Ishikawa (cell line): ENCODE data around the gene RNF8.

Experiments used
- CEBPB ChIP-seq: IDR thresholded peaks from 2 replicates; pipeline ENCODE4 v1.6.1; 2012
- CREB1 ChIP-seq: IDR thresholded peaks from 2 replicates; pipeline ENCODE4 v1.6.1; 2012; ENCODE audit warnings: low read depth
- EGR1 ChIP-seq: IDR thresholded peaks from 2 replicates; pipeline ENCODE4 v1.6.1; 2012
- EP300 ChIP-seq: IDR thresholded peaks from 2 replicates; pipeline ENCODE4 v1.6.1; 2012; ENCODE audit warnings: borderline replicate concordance
- FOXM1 ChIP-seq: IDR thresholded peaks from 2 replicates; pipeline ENCODE4 v1.6.1; 2012; ENCODE audit warnings: low read depth, borderline replicate concordance
- MAX ChIP-seq: IDR thresholded peaks from 2 replicates; pipeline ENCODE4 v1.6.1; 2012
- NFIC ChIP-seq: IDR thresholded peaks from 2 replicates; pipeline ENCODE4 v1.6.1; 2012
- RAD21 ChIP-seq: IDR thresholded peaks from 2 replicates; pipeline ENCODE4 v1.6.1; 2012; ENCODE audit warnings: low read depth
- REST ChIP-seq: IDR thresholded peaks from 2 replicates; pipeline ENCODE4 v1.6.1; 2012; ENCODE audit warnings: low read depth, mild to moderate bottlenecking
- TAF1 ChIP-seq: IDR thresholded peaks from 2 replicates; pipeline ENCODE4 v1.6.1; 2012; ENCODE audit warnings: low read depth, mild to moderate bottlenecking
- TCF12 ChIP-seq: IDR thresholded peaks from 2 replicates; pipeline ENCODE4 v1.6.1; 2012; ENCODE audit warnings: low read depth
- TEAD4 ChIP-seq: IDR thresholded peaks from 2 replicates; pipeline ENCODE4 v1.6.1; 2012
- YY1 ChIP-seq: IDR thresholded peaks from 2 replicates; pipeline ENCODE4 v1.6.1; 2012; ENCODE audit warnings: low read depth
- ZBTB7A ChIP-seq: IDR thresholded peaks from 2 replicates; pipeline ENCODE4 v1.6.1; 2012; ENCODE audit warnings: low read depth
- TF ChIP-seq, protein P1 (sequence below): IDR thresholded peaks from 2 replicates; pipeline ENCODE4 v1.6.1; 2012

The RNF8 gene

DNA sequence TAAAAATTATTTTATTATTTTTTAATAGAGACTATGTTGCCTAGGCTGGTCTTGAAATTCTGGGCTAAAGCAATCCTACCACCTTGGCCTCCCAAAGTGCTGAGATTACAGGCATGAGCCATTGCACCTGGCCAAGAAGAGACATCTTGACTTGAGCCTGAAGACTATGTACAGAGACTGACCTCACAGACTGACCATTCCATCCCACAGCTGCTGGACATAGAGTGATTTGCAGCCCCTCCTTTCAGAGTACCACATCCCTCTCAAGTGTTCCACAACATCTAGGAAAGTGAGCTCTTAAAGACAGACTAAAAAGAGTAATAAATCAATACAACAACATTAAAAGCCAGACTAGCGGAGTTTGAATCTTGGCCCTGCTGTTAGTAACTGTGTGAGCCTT is 39.0 kb downstream of the RNF8 start:
- TF ChIP-seq FOXM1 (no peak), TAF1 (no peak), NFIC (no peak), CEBPB (no peak), YY1 (no peak), TCF12 (no peak)
- TF ChIP-seq, protein P1, sequence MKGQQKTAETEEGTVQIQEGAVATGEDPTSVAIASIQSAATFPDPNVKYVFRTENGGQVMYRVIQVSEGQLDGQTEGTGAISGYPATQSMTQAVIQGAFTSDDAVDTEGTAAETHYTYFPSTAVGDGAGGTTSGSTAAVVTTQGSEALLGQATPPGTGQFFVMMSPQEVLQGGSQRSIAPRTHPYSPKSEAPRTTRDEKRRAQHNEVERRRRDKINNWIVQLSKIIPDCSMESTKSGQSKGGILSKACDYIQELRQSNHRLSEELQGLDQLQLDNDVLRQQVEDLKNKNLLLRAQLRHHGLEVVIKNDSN = no peak

GRCh38 chr6:37393381-37393929 is 39.7 kb downstream of the RNF8 start:
- no peak for TF ChIP-seq CEBPB
- no peak for TF ChIP-seq EGR1
- TF ChIP-seq FOXM1 = no peak
- no peak for TF ChIP-seq TAF1
- no peak for TF ChIP-seq RAD21
- no peak for TF ChIP-seq EP300
- TF ChIP-seq TEAD4 = no peak
- TF ChIP-seq REST = no peak
- TF ChIP-seq CREB1 = no peak
- TF ChIP-seq, protein P1 = no peak

DNA sequence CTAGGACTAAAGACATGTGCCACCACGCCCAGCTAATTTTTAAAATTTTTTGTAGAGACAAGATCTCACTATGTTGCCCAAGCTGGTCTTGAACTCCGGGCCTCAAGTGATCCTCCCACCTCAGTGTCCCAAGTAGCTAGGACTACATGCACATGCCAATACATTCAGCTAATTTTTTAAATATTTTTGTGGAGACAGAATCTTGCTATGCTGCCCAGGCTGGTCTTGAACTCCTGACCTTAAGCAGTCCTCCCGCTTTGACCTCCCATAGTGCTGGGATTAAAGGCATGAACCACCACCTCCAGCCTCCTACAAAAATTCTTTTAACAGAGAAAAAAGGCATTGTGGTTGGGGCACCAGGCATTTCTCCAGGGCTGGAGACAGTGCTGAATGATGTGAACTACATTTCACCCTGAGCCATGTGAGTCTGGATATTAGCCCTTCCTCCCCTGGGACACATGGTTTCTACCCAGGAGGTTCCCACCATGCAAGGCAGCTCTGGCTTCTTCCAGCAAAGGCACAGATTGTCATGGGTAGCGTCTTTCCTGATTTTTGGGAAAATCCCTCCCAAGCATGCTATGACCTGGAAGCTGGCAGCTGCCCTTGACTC is 42.9 kb downstream of the RNF8 start:
- TF ChIP-seq RAD21 (no peak), TEAD4 (no peak), REST (no peak)

DNA sequence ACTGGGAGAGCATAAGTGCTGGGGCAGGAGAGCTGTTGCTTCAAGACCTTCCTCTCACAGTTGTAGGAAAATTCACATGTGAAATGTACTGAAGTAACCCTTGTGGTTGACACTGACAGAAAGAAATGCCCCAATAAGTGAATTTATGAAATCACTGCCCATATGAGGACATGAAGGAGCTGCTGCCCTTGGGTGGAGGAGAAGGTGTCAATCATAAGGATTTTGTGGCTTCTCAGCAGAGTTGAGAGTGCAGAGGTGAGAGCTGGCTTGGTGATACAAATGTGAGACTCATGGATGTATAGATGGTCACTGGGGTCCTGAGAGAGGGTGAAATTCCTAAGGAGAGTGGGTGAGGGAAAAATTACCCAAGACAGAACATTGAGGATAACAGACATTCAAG is 45.3 kb downstream of the RNF8 start:
- no peak for TF ChIP-seq TEAD4
- TF ChIP-seq ZBTB7A = no peak
- no peak for TF ChIP-seq YY1
- TF ChIP-seq CREB1 = no peak
- no peak for TF ChIP-seq TAF1
- TF ChIP-seq MAX = no peak
- no peak for TF ChIP-seq REST
- no peak for TF ChIP-seq CEBPB
- TF ChIP-seq EGR1 = no peak
- no peak for TF ChIP-seq EP300
- TF ChIP-seq TCF12 = no peak
- TF ChIP-seq, protein P1 = no peak
- no peak for TF ChIP-seq FOXM1
- TF ChIP-seq RAD21 = no peak
